Measurements from ENCODE around the gene AKTIP.

Gene AKTIP

GRCh38 chr16:53537626-53538025 lies 34.6 kb upstream of the AKTIP start:
- TF ChIP-seq YY1 (IDR thresholded peaks at IDR 0.05; ENCODE audit: insufficient read depth, insufficient read length) (no peak), SUZ12 (IDR thresholded peaks at IDR 0.05; ENCODE audit: extremely low read depth, insufficient read depth, insufficient read length) (no peak), ZNF274 (IDR thresholded peaks at IDR 0.05; ENCODE audit: low read depth, low read length) (no peak)
- H3K4me3 ChIP-seq (ENCODE audit: insufficient read length, low read depth) = no peak overlapping the region
- no peaks in the 10 kb centered on the region for H3K4me1 ChIP-seq (ENCODE audit: insufficient read depth, insufficient read length)
- H3K27me3 ChIP-seq (ENCODE audit: insufficient read depth, insufficient read length) = no peaks in the 10 kb centered on the region
- peaks cover 11% of the 10 kb centered on the region; the same call in 1 of the 2 replicates for H3K9me3 ChIP-seq (ENCODE audit: insufficient read depth, low read length)
- no peaks in the 10 kb centered on the region for H3K36me3 ChIP-seq (ENCODE audit: insufficient read depth, insufficient read length, low read length)
- no peak overlapping the region for H3K9ac ChIP-seq (ENCODE audit: insufficient read length, low read depth)
- DNase-seq (ENCODE audit: low read depth, low spot score) = no peak

- no peaks in the 10 kb centered on the region for H3K4me1 ChIP-seq (ENCODE audit: insufficient read depth, insufficient read length)
- DNase-seq (ENCODE audit: low read depth, low spot score) = no peak
- H3K36me3 ChIP-seq (ENCODE audit: insufficient read depth, insufficient read length, low read length) = no peaks in the 10 kb centered on the region
- peaks cover 11% of the 10 kb centered on the region; the same call in 1 of the 2 replicates for H3K9me3 ChIP-seq (ENCODE audit: insufficient read depth, low read length)
- H3K4me3 ChIP-seq (ENCODE audit: insufficient read length, low read depth) = no peak overlapping the region
- H3K9ac ChIP-seq (ENCODE audit: insufficient read length, low read depth) = no peak overlapping the region
- TF ChIP-seq YY1 (IDR thresholded peaks at IDR 0.05; ENCODE audit: insufficient read depth, insufficient read length) (no peak), ZNF274 (IDR thresholded peaks at IDR 0.05; ENCODE audit: low read depth, low read length) (no peak), SUZ12 (IDR thresholded peaks at IDR 0.05; ENCODE audit: extremely low read depth, insufficient read depth, insufficient read length) (no peak)
- no peaks in the 10 kb centered on the region for H3K27me3 ChIP-seq (ENCODE audit: insufficient read depth, insufficient read length)
Observed at GRCh38 chr16:53534206-53534605, 31.2 kb upstream of the AKTIP start.

GRCh38 chr16:53530741-53531140 lies 27.7 kb upstream of the AKTIP start:
- DNase-seq (ENCODE audit: low read depth, low spot score) = no peak
- H3K4me3 ChIP-seq (ENCODE audit: insufficient read length, low read depth) = no peak overlapping the region
- H3K4me1 ChIP-seq (ENCODE audit: insufficient read depth, insufficient read length) = no peaks in the 10 kb centered on the region
- TF ChIP-seq YY1 (IDR thresholded peaks at IDR 0.05; ENCODE audit: insufficient read depth, insufficient read length) = no peak
- no peak overlapping the region for H3K9ac ChIP-seq (ENCODE audit: insufficient read length, low read depth)
- H3K9me3 ChIP-seq (ENCODE audit: insufficient read depth, low read length) = no peaks in the 10 kb centered on the region
- H3K36me3 ChIP-seq (ENCODE audit: insufficient read depth, insufficient read length, low read length) = no peaks in the 10 kb centered on the region
- no peaks in the 10 kb centered on the region for H3K27me3 ChIP-seq (ENCODE audit: insufficient read depth, insufficient read length)

GRCh38 chr16:53530046-53530445 lies 27.0 kb upstream of the AKTIP start:
- Histone ChIP-seq H3K4me1 (ENCODE audit: insufficient read depth, insufficient read length) (no peaks in the 10 kb centered on the region), H3K9me3 (ENCODE audit: insufficient read depth, low read length) (no peaks in the 10 kb centered on the region), H3K4me3 (ENCODE audit: insufficient read length, low read depth) (no peak overlapping the region), H3K9ac (ENCODE audit: insufficient read length, low read depth) (no peak overlapping the region), H3K36me3 (ENCODE audit: insufficient read depth, insufficient read length, low read length) (no peaks in the 10 kb centered on the region), H3K27me3 (ENCODE audit: insufficient read depth, insufficient read length) (no peaks in the 10 kb centered on the region)
- no peak for TF ChIP-seq SUZ12 (IDR thresholded peaks at IDR 0.05; ENCODE audit: extremely low read depth, insufficient read depth, insufficient read length)
- TF ChIP-seq ZNF274 (IDR thresholded peaks at IDR 0.05; ENCODE audit: low read depth, low read length) = no peak
- TF ChIP-seq YY1 (IDR thresholded peaks at IDR 0.05; ENCODE audit: insufficient read depth, insufficient read length) = no peak
- no peak for DNase-seq (ENCODE audit: low read depth, low spot score)

- no peaks in the 10 kb centered on the region for H3K36me3 ChIP-seq (ENCODE audit: insufficient read depth, insufficient read length, low read length)
- no peak overlapping the region for H3K9ac ChIP-seq (ENCODE audit: insufficient read length, low read depth)
- H3K27me3 ChIP-seq (ENCODE audit: insufficient read depth, insufficient read length) = no peaks in the 10 kb centered on the region
- no peak for DNase-seq (ENCODE audit: low read depth, low spot score)
- no peaks in the 10 kb centered on the region for H3K9me3 ChIP-seq (ENCODE audit: insufficient read depth, low read length)
- H3K4me3 ChIP-seq (ENCODE audit: insufficient read length, low read depth) = no peak overlapping the region
- TF ChIP-seq ZNF274 (IDR thresholded peaks at IDR 0.05; ENCODE audit: low read depth, low read length) (no peak), SUZ12 (IDR thresholded peaks at IDR 0.05; ENCODE audit: extremely low read depth, insufficient read depth, insufficient read length) (no peak), YY1 (IDR thresholded peaks at IDR 0.05; ENCODE audit: insufficient read depth, insufficient read length) (no peak)
- H3K4me1 ChIP-seq (ENCODE audit: insufficient read depth, insufficient read length) = no peaks in the 10 kb centered on the region
Observed at GRCh38 chr16:53529513-53529912, 26.5 kb upstream of the AKTIP start.

- Histone ChIP-seq H3K9me3 (ENCODE audit: insufficient read depth, low read length) (no peaks in the 10 kb centered on the region), H3K27me3 (ENCODE audit: insufficient read depth, insufficient read length) (no peaks in the 10 kb centered on the region), H3K4me3 (ENCODE audit: insufficient read length, low read depth) (no peak overlapping the region), H3K4me1 (ENCODE audit: insufficient read depth, insufficient read length) (no peaks in the 10 kb centered on the region), H3K9ac (ENCODE audit: insufficient read length, low read depth) (no peak overlapping the region), H3K36me3 (ENCODE audit: insufficient read depth, insufficient read length, low read length) (no peaks in the 10 kb centered on the region)
- DNase-seq (ENCODE audit: low read depth, low spot score) = no peak
- TF ChIP-seq ZNF274 (IDR thresholded peaks at IDR 0.05; ENCODE audit: low read depth, low read length) (no peak), YY1 (IDR thresholded peaks at IDR 0.05; ENCODE audit: insufficient read depth, insufficient read length) (no peak), SUZ12 (IDR thresholded peaks at IDR 0.05; ENCODE audit: extremely low read depth, insufficient read depth, insufficient read length) (no peak)
Observed at GRCh38 chr16:53528797-53529196, 25.8 kb upstream of the AKTIP start.

- Histone ChIP-seq H3K4me1 (ENCODE audit: insufficient read depth, insufficient read length) (no peaks in the 10 kb centered on the region), H3K9ac (ENCODE audit: insufficient read length, low read depth) (no peak overlapping the region)
Observed at GRCh38 chr16:53523971-53524548, 21.1 kb upstream of the AKTIP start.

More at GRCh38 chr16:53523971-53524548, 21.1 kb upstream of the AKTIP start:
- H3K27me3 ChIP-seq (ENCODE audit: insufficient read depth, insufficient read length) = no peaks in the 10 kb centered on the region
- TF ChIP-seq SUZ12 (IDR thresholded peaks at IDR 0.05; ENCODE audit: extremely low read depth, insufficient read depth, insufficient read length) (no peak), YY1 (IDR thresholded peaks at IDR 0.05; ENCODE audit: insufficient read depth, insufficient read length) (no peak), ZNF274 (IDR thresholded peaks at IDR 0.05; ENCODE audit: low read depth, low read length) (no peak)
- no peak overlapping the region for H3K4me3 ChIP-seq (ENCODE audit: insufficient read length, low read depth)
- H3K36me3 ChIP-seq (ENCODE audit: insufficient read depth, insufficient read length, low read length) = no peaks in the 10 kb centered on the region
- no peak for DNase-seq (ENCODE audit: low read depth, low spot score)
- H3K9me3 ChIP-seq (ENCODE audit: insufficient read depth, low read length) = no peaks in the 10 kb centered on the region

Data from NT2/D1 (cell line).